DOHH2 (cell line): Measurements from ENCODE around the gene GPR107.

Source experiments
- EZH2phosphoT487 ChIP-seq: fragments of 200-600 bp; sonication (generic); IDR thresholded peaks from 2 replicates; pipeline ENCODE4 v1.6.1; 2017; ENCODE audit warnings: borderline replicate concordance, mild to moderate bottlenecking, antibody characterized with exemption, low read length, moderate library complexity, mixed read lengths
- TF ChIP-seq, protein P1 (sequence below): fragments of 200-600 bp; sonication (generic); IDR thresholded peaks from one replicate; pipeline ENCODE4 v1.5.1; 2014; ENCODE audit warnings: antibody characterized with exemption, mild to moderate bottlenecking, low read depth, low read length; ENCODE audit not compliant: poor library complexity, severe bottlenecking

DNA sequence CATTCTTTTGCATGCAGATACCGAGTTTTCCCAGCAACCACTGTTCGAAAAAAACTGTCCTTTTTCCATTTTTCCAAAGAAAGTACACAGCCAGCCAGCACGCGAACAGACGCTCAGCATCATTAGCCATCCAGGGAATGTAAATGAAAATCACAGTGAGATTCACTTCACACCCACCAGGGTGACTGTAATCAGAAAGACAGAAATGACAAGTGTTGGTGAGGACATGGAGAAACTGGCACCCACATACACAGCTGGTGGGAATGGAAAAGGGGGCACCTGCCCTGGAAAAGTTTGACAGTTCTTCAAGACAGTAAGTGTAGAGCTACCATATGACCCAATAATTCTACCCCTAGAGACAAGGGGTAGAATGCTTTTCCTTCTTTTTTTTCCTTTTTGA lies 93.5 kb downstream of the GPR107 start:
- TF ChIP-seq, protein P1, sequence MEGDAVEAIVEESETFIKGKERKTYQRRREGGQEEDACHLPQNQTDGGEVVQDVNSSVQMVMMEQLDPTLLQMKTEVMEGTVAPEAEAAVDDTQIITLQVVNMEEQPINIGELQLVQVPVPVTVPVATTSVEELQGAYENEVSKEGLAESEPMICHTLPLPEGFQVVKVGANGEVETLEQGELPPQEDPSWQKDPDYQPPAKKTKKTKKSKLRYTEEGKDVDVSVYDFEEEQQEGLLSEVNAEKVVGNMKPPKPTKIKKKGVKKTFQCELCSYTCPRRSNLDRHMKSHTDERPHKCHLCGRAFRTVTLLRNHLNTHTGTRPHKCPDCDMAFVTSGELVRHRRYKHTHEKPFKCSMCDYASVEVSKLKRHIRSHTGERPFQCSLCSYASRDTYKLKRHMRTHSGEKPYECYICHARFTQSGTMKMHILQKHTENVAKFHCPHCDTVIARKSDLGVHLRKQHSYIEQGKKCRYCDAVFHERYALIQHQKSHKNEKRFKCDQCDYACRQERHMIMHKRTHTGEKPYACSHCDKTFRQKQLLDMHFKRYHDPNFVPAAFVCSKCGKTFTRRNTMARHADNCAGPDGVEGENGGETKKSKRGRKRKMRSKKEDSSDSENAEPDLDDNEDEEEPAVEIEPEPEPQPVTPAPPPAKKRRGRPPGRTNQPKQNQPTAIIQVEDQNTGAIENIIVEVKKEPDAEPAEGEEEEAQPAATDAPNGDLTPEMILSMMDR, result no peak
- no peak for TF ChIP-seq EZH2phosphoT487
